RWPE1 (cell line): ENCODE measurements around the gene G0S2.

ENCODE experiments used
- CTCF ChIA-PET: fragments of 350-600 bp; sonication (Branson Sonifier 250); formaldehyde crosslinking; extraction: SDS; loops from one replicate; lab custom pipeline; 2021; lab: Yijun Ruan, JAX
- POLR2A ChIA-PET: fragments of 400-600 bp; formaldehyde crosslinking; extraction: SDS; loops from one replicate; lab custom pipeline; 2020; ENCODE audit warnings: antibody characterized with exemption; ENCODE audit not compliant: low non-redundant PET; lab: Yijun Ruan, JAX
- DNase-seq: peaks from one replicate; pipeline ENCODE4 v3.0.0; 2012; ENCODE audit warnings: low spot score
- H3K27ac ChIP-seq: fragments of 450-650 bp; 2 replicates; pipeline ENCODE4 v1.5.1; 2017
- TF ChIP-seq, protein P1 (sequence below): fragments of 450-650 bp; conservative IDR thresholded peaks from 2 replicates; pipeline ENCODE4 v1.5.1; 2017; ENCODE audit warnings: low read depth, mild to moderate bottlenecking

The G0S2 gene

DNA sequence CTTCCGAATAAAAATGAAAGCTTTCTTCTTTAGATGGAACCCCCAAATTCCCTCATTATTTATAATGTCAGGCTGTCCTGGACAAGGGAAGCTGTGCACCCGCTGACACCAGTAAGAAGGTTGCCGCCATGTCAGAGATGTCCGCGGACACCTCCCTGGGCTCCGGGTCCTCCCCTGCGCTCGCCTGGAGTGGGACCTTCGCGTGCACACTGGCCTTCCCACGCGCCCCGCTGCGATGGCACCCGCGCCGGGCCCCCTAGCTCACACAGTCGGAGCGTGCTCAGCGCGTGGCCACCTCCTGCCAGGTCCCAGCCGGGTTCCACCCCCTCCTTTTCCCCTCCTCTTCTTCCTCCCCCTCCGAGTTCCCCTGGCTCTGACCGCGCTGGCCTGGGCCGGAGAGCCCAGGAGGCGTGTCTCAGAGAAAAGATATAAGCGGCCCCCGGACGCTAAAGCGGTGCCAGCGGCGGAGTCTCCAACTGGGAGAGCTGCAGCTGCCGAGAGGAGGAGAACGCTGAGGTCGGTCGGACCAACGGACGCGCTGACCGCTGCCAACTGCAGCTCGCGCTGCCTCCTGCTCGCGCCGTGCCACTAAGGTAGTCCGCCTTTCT, at the start of gene G0S2:
Gene G0S2 (plus strand): TSS at position 456 of the 608 bp plus-strand sequence. CDS start 273 bp downstream, outside the sequence.
- ChIA-PET POLR2A (interaction anchor here (0.6 kb wide), 1 partner anchor 1711 kb away, joined by 4 read pairs; no protein-coding TSS in a partner anchor), CTCF (interaction anchor here (0.6 to 1.1 kb wide), 4 partner anchors 9 to 185 kb away, joined by 3 to 4 read pairs (median 4); no protein-coding TSS in a partner anchor)
- TF ChIP-seq, protein P1, sequence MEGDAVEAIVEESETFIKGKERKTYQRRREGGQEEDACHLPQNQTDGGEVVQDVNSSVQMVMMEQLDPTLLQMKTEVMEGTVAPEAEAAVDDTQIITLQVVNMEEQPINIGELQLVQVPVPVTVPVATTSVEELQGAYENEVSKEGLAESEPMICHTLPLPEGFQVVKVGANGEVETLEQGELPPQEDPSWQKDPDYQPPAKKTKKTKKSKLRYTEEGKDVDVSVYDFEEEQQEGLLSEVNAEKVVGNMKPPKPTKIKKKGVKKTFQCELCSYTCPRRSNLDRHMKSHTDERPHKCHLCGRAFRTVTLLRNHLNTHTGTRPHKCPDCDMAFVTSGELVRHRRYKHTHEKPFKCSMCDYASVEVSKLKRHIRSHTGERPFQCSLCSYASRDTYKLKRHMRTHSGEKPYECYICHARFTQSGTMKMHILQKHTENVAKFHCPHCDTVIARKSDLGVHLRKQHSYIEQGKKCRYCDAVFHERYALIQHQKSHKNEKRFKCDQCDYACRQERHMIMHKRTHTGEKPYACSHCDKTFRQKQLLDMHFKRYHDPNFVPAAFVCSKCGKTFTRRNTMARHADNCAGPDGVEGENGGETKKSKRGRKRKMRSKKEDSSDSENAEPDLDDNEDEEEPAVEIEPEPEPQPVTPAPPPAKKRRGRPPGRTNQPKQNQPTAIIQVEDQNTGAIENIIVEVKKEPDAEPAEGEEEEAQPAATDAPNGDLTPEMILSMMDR, result no peak
- no peak for DNase-seq
- H3K27ac ChIP-seq, result no peak within 1 kb of the TSS

- ChIA-PET POLR2A (no interaction called here), CTCF (no interaction called here)
- DNase-seq, result no peak
- H3K27ac ChIP-seq, result no peak overlapping the region
- TF ChIP-seq, protein P1, result no peak
Observed at GRCh38 chr1:209625791-209626285, 49.4 kb upstream of the G0S2 start.

DNA sequence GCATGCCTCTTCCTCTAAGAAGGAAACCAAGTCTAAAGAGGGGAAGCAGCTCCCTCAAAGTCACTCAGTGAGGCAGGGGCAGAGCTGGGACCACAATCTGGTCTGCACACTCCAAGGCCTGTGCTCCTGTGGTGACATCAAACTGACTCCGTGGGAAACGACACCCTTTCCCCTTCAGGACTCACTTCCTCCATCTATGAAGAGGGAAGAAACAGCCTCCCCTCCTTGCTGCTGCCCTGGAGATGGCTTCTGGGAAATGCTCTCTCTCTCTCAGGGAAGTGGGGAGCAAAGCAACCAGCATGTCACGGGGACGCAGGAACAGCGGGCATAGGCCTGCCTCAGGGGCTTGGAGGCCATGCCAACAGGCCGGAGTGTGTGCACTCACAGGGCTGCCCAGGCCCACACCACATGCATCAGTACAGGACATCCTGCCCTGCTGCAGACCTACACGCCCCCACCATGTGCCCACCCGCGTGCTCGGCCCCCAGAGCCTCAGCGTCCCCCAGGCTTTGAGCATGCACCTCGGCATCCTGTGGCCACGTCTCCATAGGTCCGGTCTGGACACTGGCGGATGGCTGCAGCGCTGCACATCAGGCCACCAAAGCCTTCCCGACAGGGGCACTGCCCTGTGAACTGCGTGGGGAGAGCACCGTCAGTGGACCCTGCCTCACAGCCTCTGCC, 48.7 kb upstream of the G0S2 start:
- H3K27ac ChIP-seq, result 0 out of 2 replicates have a peak overlapping the region, but pooled peaks have one; percentile 5
- DNase-seq, result no peak
- CTCF ChIA-PET, result interaction anchor here (1.1 kb wide), 1 partner anchor 36 kb away, joined by 3 read pairs; no protein-coding TSS in a partner anchor
- POLR2A ChIA-PET, result no interaction called here
- TF ChIP-seq, protein P1, result no peak

- ChIA-PET CTCF (interaction anchor here (0.6 to 1.1 kb wide), 10 partner anchors 10 to 279 kb away, joined by 3 to 5 read pairs (median 3); partner anchors contain the start of gene CAMK1G), POLR2A (no interaction called here)
- DNase-seq, result no peak
- TF ChIP-seq, protein P1, result no peak
- peak overlapping the region; percentile 5; the same call in 1 of the 2 replicates for H3K27ac ChIP-seq
Observed at GRCh38 chr1:209627027-209627731, 48.0 kb upstream of the G0S2 start.

DNA sequence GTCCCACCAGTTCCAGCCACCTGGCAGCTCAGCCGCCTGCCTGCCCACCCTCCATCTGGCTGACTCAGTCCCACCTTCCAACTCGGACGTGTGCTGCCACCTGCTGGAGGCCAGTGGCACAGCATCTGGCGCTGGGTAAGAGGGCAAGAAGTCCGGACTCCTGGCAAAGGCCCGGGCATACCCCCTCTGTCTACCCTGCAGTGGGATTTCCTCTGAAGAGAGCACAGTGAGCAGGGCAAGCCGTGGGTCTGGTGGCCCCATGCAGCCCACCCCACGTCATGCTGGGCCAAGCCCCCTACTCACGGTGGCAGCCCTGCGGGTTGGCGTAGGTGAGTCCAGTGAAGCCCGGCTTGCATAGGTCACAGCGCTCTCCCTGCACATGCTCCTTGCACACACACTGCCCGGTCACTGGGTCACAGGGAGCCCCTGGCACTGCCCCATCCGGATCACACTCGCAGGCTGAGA, 47.4 kb upstream of the G0S2 start:
- H3K27ac ChIP-seq, result peak overlapping the region; percentile 5; the same call in 1 of the 2 replicates
- TF ChIP-seq, protein P1, result peak; percentile 91
- CTCF ChIA-PET, result interaction anchor here (0.7 to 1.1 kb wide), 9 partner anchors 10 to 280 kb away, joined by 3 to 4 read pairs (median 3); partner anchors contain the start of gene CAMK1G
- POLR2A ChIA-PET, result no interaction called here
- DNase-seq, result no peak
